Measurements from ENCODE around the gene MIF4GD. TPM values are rescaled to one million over a fixed set of nuclear protein-coding genes. Genes with fewer than 3 reads are reported as not detected.
A peak's percentile ranks its signal among the peaks of the same experiment; 100 is the strongest.

MIF4GD gene
- total RNA-seq, 2 donors from 2014 or later = 32.5 to 70.1 TPM

- Histone ChIP-seq H3K27ac (no peak overlapping the region), H3K36me3 (peaks cover 87% of the 10 kb centered on the region), H3K4me1 (ENCODE audit: control insufficient read depth in 1 of 2, low read depth in 2 of 2) (no peaks in the 10 kb centered on the region), H3K27me3 (replicated peaks; ENCODE audit: insufficient read depth) (no peaks in the 10 kb centered on the region), H3K4me3 (no peak overlapping the region), H3K9me3 (no peaks in the 10 kb centered on the region)
- DNase-seq (ENCODE audit: low spot score) (no peak), ATAC-seq (ENCODE audit: insufficient number of reproducible peaks, low FRiP score, low read depth) (no peak)
- no peak for TF ChIP-seq CTCF (IDR thresholded peaks at IDR 0.05)
These were observed 31.1 kb downstream of the MIF4GD start for GRCh38 chr17:75239778-75240393.

- DNase-seq (ENCODE audit: low spot score) (no peak), ATAC-seq (ENCODE audit: insufficient number of reproducible peaks, low FRiP score, low read depth) (no peak)
- Histone ChIP-seq H3K9me3 (no peaks in the 10 kb centered on the region), H3K27me3 (replicated peaks; ENCODE audit: insufficient read depth) (no peaks in the 10 kb centered on the region), H3K27ac (no peak overlapping the region), H3K4me3 (no peak overlapping the region), H3K36me3 (peaks cover 85% of the 10 kb centered on the region), H3K4me1 (ENCODE audit: control insufficient read depth in 1 of 2, low read depth in 2 of 2) (no peaks in the 10 kb centered on the region)
- TF ChIP-seq CTCF (IDR thresholded peaks at IDR 0.05) = no peak
These were observed 31.8 kb downstream of the MIF4GD start for GRCh38 chr17:75239214-75239613.

- peak; percentile 75 for TF ChIP-seq CTCF (IDR thresholded peaks at IDR 0.05)
- Histone ChIP-seq H3K4me3 (no peak overlapping the region), H3K36me3 (peaks cover 83% of the 10 kb centered on the region), H3K27ac (no peak overlapping the region), H3K4me1 (ENCODE audit: control insufficient read depth in 1 of 2, low read depth in 2 of 2) (no peaks in the 10 kb centered on the region), H3K27me3 (replicated peaks; ENCODE audit: insufficient read depth) (no peaks in the 10 kb centered on the region), H3K9me3 (no peaks in the 10 kb centered on the region)
- no peak for ATAC-seq (ENCODE audit: insufficient number of reproducible peaks, low FRiP score, low read depth)
- no peak for DNase-seq (ENCODE audit: low spot score)
These were observed 32.3 kb downstream of the MIF4GD start for GRCh38 chr17:75238684-75239191.

- TF ChIP-seq CTCF (IDR thresholded peaks at IDR 0.05) = no peak
- Histone ChIP-seq H3K36me3 (peaks cover 78% of the 10 kb centered on the region), H3K27me3 (replicated peaks; ENCODE audit: insufficient read depth) (no peaks in the 10 kb centered on the region), H3K4me3 (no peak overlapping the region), H3K27ac (no peak overlapping the region), H3K9me3 (no peaks in the 10 kb centered on the region), H3K4me1 (ENCODE audit: control insufficient read depth in 1 of 2, low read depth in 2 of 2) (no peaks in the 10 kb centered on the region)
- ATAC-seq (ENCODE audit: insufficient number of reproducible peaks, low FRiP score, low read depth) (no peak), DNase-seq (ENCODE audit: low spot score) (no peak)
These were observed 32.9 kb downstream of the MIF4GD start for GRCh38 chr17:75238020-75238580.

- peaks cover 78% of the 10 kb centered on the region for H3K36me3 ChIP-seq
- H3K9me3 ChIP-seq = no peaks in the 10 kb centered on the region
- no peaks in the 10 kb centered on the region for H3K4me1 ChIP-seq (ENCODE audit: control insufficient read depth in 1 of 2, low read depth in 2 of 2)
- DNase-seq (ENCODE audit: low spot score) = no peak
- no peak overlapping the region for H3K27ac ChIP-seq
- H3K27me3 ChIP-seq (replicated peaks; ENCODE audit: insufficient read depth) = no peaks in the 10 kb centered on the region
- no peak for TF ChIP-seq CTCF (IDR thresholded peaks at IDR 0.05)
- no peak overlapping the region for H3K4me3 ChIP-seq
- ATAC-seq (ENCODE audit: insufficient number of reproducible peaks, low FRiP score, low read depth) = no peak
These were observed 33.7 kb downstream of the MIF4GD start for GRCh38 chr17:75237100-75238014.
